ENCODE measurements around the gene MAP6D1. TPM values are rescaled to one million over a fixed set of nuclear protein-coding genes. Genes with fewer than 3 reads are reported as not detected.

MAP6D1 gene
- total and polyA plus RNA-seq, 12 donors, result 0.27 to 3.0 (median 1.7) TPM; not detected in 2

GRCh38 chr3:183812761-183813445 is 12.5 kb downstream of the MAP6D1 start:
- no peak for DNase-seq
- no peak overlapping the region for H3K4me3 ChIP-seq
- no peaks in the 10 kb centered on the region for H3K9me3 ChIP-seq (replicated peaks in 1 of 3)
- 74 to 86% (median 86%) methylated on average over 7 to 8 of the region's 8 CpGs for WGBS, 4 donors
- no peaks in the 10 kb centered on the region for H3K27me3 ChIP-seq
- H3K36me3 ChIP-seq (replicated peaks in 1 of 2), result peaks cover 0 to 32% of the 10 kb centered on the region in 2 donors
- intact Hi-C loops (cut with DNase I), result no loop called here
- H3K4me1 ChIP-seq (replicated peaks in 1 of 2), result peaks cover 0 to 5% of the 10 kb centered on the region in 2 donors
- no peak overlapping the region for H3K27ac ChIP-seq
- TF ChIP-seq POLR2A (IDR thresholded peaks at IDR 0.05), result no peak

- 95 to 96% (median 95%) methylated on average over 11 of the region's 11 CpGs for WGBS, 4 donors
- H3K4me1 ChIP-seq (replicated peaks in 1 of 2), result peaks cover 0 to 5% of the 10 kb centered on the region in 2 donors
- H3K27ac ChIP-seq, result no peak overlapping the region
- no peak for DNase-seq
- H3K9me3 ChIP-seq (replicated peaks in 1 of 3), result no peaks in the 10 kb centered on the region
- peaks cover 0 to 45% of the 10 kb centered on the region in 2 donors for H3K36me3 ChIP-seq (replicated peaks in 1 of 2)
- TF ChIP-seq CTCF (IDR thresholded peaks at IDR 0.05) (no peak), POLR2A (IDR thresholded peaks at IDR 0.05) (no peak)
- intact Hi-C loops (cut with DNase I), result no loop called here
- H3K4me3 ChIP-seq, result no peak overlapping the region
- H3K27me3 ChIP-seq, result no peaks in the 10 kb centered on the region
Observed at GRCh38 chr3:183811638-183812037, 13.7 kb downstream of the MAP6D1 start.

- intact Hi-C loops (cut with DNase I), result no loop called here
- TF ChIP-seq CTCF (IDR thresholded peaks at IDR 0.05) (no peak), POLR2A (IDR thresholded peaks at IDR 0.05) (no peak)
- 90 to 95% (median 93%) methylated on average over 20 to 24 of the region's 24 CpGs for WGBS, 4 donors
- Histone ChIP-seq H3K4me3 (no peak overlapping the region), H3K9me3 (replicated peaks in 1 of 3) (no peaks in the 10 kb centered on the region), H3K27ac (no peak overlapping the region), H3K4me1 (replicated peaks in 1 of 2) (peaks cover 0 to 5% of the 10 kb centered on the region in 2 donors), H3K27me3 (no peaks in the 10 kb centered on the region), H3K36me3 (replicated peaks in 1 of 2) (peaks cover 0 to 52% of the 10 kb centered on the region in 2 donors)
- DNase-seq, result no peak
Observed at GRCh38 chr3:183810643-183811594, 14.5 kb downstream of the MAP6D1 start.

GRCh38 chr3:183809270-183809669 is 16.1 kb downstream of the MAP6D1 start:
- DNase-seq, result no peak
- peaks cover 0 to 69% of the 10 kb centered on the region in 2 donors for H3K36me3 ChIP-seq (replicated peaks in 1 of 2)
- no peak overlapping the region for H3K4me3 ChIP-seq
- 83 to 90% (median 89%) methylated on average over 5 of the region's 5 CpGs for WGBS, 4 donors
- no peak for TF ChIP-seq POLR2A (IDR thresholded peaks at IDR 0.05)
- no peak for TF ChIP-seq CTCF (IDR thresholded peaks at IDR 0.05)
- H3K4me1 ChIP-seq (replicated peaks in 1 of 2), result peaks cover 0 to 5% of the 10 kb centered on the region in 2 donors
- H3K27me3 ChIP-seq, result no peaks in the 10 kb centered on the region
- H3K27ac ChIP-seq, result no peak overlapping the region
- intact Hi-C loops (cut with DNase I), result no loop called here
- no peaks in the 10 kb centered on the region for H3K9me3 ChIP-seq (replicated peaks in 1 of 3)

Measured in adrenal gland (tissue), 12 donors.